K562 (cell line): Measurements from ENCODE around the gene CNGB1. TPM values are rescaled to one million over a fixed set of nuclear protein-coding genes. Genes with fewer than 3 reads are reported as not detected.

Source experiments
- ATAC-seq: fragments of 200-7000 bp; cut with Tn5 transposase; 3 replicates; pipeline ENCODE4 v1.9.1; 2020; ENCODE audit warnings: moderate library complexity
- BruUV-seq: library from RNA; stranded (reverse); fragments of 400-500 nt; replicated peaks from 2 replicates; lab custom pipeline; 2021; lab: Mats Ljungman, UMichigan
- CTCF ChIA-PET: fragments of 300-600 bp; formaldehyde crosslinking; extraction: SDS; loops from one replicate; lab custom pipeline; 2021; ENCODE audit warnings: low intra/inter-chr PET ratio; lab: Yijun Ruan, JAX
- POLR2A ChIA-PET: fragments of 300-600, 350-650 bp; sonication (Branson Sonifier 250); formaldehyde crosslinking; extraction: SDS; loops from one replicate; lab custom pipeline; 2021; ENCODE audit warnings: antibody characterized with exemption, inconsistent platforms; lab: Yijun Ruan, JAX
- DNase-seq, 4 experiments: peaks; one replicate each; pipeline versions ENCODE4 v3.0.0 to v3.0.0-alpha.2; 2011 to 2018; ENCODE audit warnings: low spot score in 3 of 4, mixed read lengths in 3 of 4; ENCODE audit errors: extremely low read depth in 1 of 4
- FAIRE-seq: peaks from 2 replicates; lab custom pipeline; 2011; peaks lifted over from hg19 to GRCh38; lab: Jason Lieb, UNC
- H2AFZ ChIP-seq: 2 replicates; pipeline ENCODE4 v1.6.0; 2011; ENCODE audit warnings: low read depth, low read length, control low read depth, inconsistent platforms
- H3K27ac ChIP-seq: fragments of 200-600 bp; 3 replicates; pipeline ENCODE4 v1.8.0; 2011; ENCODE audit warnings: low read depth, mild to moderate bottlenecking, control low read depth, inconsistent platforms, low read length, moderate library complexity, mixed read lengths; ENCODE audit errors: extremely low read depth
- H3K27me3 ChIP-seq, 2 experiments: fragments of 300-600 bp in 1 of 2; 2 replicates in 1 of 2; 3 replicates in 1 of 2; pipeline versions ENCODE4 v1.6.0 to v1.8.0; 2011; ENCODE audit warnings: inconsistent platforms in 2 of 2, low read length in 2 of 2, mild to moderate bottlenecking in 1 of 2, mixed read lengths in 1 of 2, moderate library complexity in 1 of 2; ENCODE audit not compliant: control insufficient read depth in 2 of 2, insufficient read depth in 2 of 2
- H3K36me3 ChIP-seq: fragments of 300-600 bp; 3 replicates; pipeline ENCODE4 v1.8.0; 2011; ENCODE audit warnings: mild to moderate bottlenecking, low read length, inconsistent platforms; ENCODE audit not compliant: control insufficient read depth, insufficient read depth
- H3K4me1 ChIP-seq, 2 experiments: fragments of 200-600 bp in 1 of 2; replicated peaks in 1 of 2; 2 replicates in 1 of 2; 3 replicates in 1 of 2; pipeline versions ENCODE4 v1.5.1 to v1.8.0; 2011; ENCODE audit warnings: inconsistent platforms in 2 of 2, low read length in 2 of 2, mild to moderate bottlenecking in 1 of 2, mixed read lengths in 1 of 2, moderate library complexity in 1 of 2; ENCODE audit not compliant: control insufficient read depth in 2 of 2, insufficient read depth in 2 of 2
- H3K4me2 ChIP-seq: 2 replicates; pipeline ENCODE4 v1.6.1; 2011; ENCODE audit warnings: low read length, control low read depth, inconsistent platforms, mixed read lengths; ENCODE audit not compliant: insufficient read depth
- H3K4me3 ChIP-seq: fragments of 200-600 bp; sonication (generic), shearing (Covaris generic); 2 replicates; pipeline ENCODE4 v1.5.1; 2016; ENCODE audit warnings: control low read depth, inconsistent platforms
- H3K79me2 ChIP-seq: fragments of 200-600 bp; 3 replicates; pipeline ENCODE4 v1.8.0; 2011; ENCODE audit warnings: low read length, inconsistent platforms; ENCODE audit not compliant: control insufficient read depth, insufficient read depth
- H3K9ac ChIP-seq, 2 experiments: 2 replicates each; pipeline versions ENCODE4 v1.6.0 to v1.6.1; 2011; ENCODE audit warnings: low read depth in 2 of 2, low read length in 2 of 2, control low read depth in 1 of 2, inconsistent platforms in 1 of 2, mild to moderate bottlenecking in 1 of 2, mixed read lengths in 1 of 2; ENCODE audit not compliant: insufficient read depth in 1 of 2
- H3K9me1 ChIP-seq: one replicate; pipeline ENCODE4 v1.6.0; 2011; ENCODE audit warnings: inconsistent platforms, mild to moderate bottlenecking, low read length, moderate library complexity; ENCODE audit not compliant: control insufficient read depth, insufficient read depth
- H3K9me3 ChIP-seq: replicated peaks from 2 replicates; pipeline ENCODE4 v1.5.1; 2011; ENCODE audit warnings: low read depth, low read length, inconsistent platforms; ENCODE audit not compliant: control insufficient read depth, insufficient read depth
- H4K20me1 ChIP-seq: replicated peaks from 2 replicates; pipeline ENCODE4 v1.6.1; 2011; ENCODE audit warnings: low read length, inconsistent platforms, mixed read lengths; ENCODE audit not compliant: control insufficient read depth, insufficient read depth
- ADNP ChIP-seq: fragments of 200-800 bp; sonication (Bioruptor generic); IDR thresholded peaks from 2 replicates; pipeline ENCODE4 v1.6.1; 2016; ENCODE audit warnings: missing genetic modification characterization, missing compliant biosample characterization
- BCOR ChIP-seq: fragments of 450-650 bp; IDR thresholded peaks from 2 replicates; pipeline ENCODE4 v1.6.1; 2016
- FOXO4 ChIP-seq: fragments of 450-650 bp; formaldehyde crosslinking; IDR thresholded peaks from 2 replicates; pipeline ENCODE4 v1.4.0; 2020; ENCODE audit warnings: mild to moderate bottlenecking, moderate library complexity
- HMBOX1 ChIP-seq: sonication (generic); IDR thresholded peaks from 2 replicates; pipeline ENCODE4 v1.6.1; 2016
- KDM1A ChIP-seq, 2 experiments: fragments of 450-650 bp; IDR thresholded peaks; 2 replicates each; pipeline ENCODE4 v1.6.1; 2016; ENCODE audit warnings: mild to moderate bottlenecking in 2 of 2
- MAFF ChIP-seq: IDR thresholded peaks from 2 replicates; pipeline ENCODE4 v1.6.1; 2012; ENCODE audit warnings: low read length, improper control_type of control experiment
- MAFG ChIP-seq: fragments of 450-650 bp; conservative IDR thresholded peaks from 2 replicates; pipeline ENCODE4 v1.6.1; 2016; ENCODE audit warnings: missing genetic modification characterization, missing compliant biosample characterization
- NFE2 ChIP-seq: IDR thresholded peaks from 2 replicates; pipeline ENCODE4 v1.6.1; 2014; ENCODE audit warnings: antibody characterized with exemption, low read depth
- NKRF ChIP-seq: fragments of 450-650 bp; IDR thresholded peaks from 2 replicates; pipeline ENCODE4 v1.6.1; 2016; ENCODE audit warnings: borderline replicate concordance
- RBM25 ChIP-seq: fragments of 200-400 bp; formaldehyde crosslinking; IDR thresholded peaks from 2 replicates; pipeline ENCODE4 v1.6.1; 2018; ENCODE audit warnings: low read length, low read depth, moderate library complexity; ENCODE audit not compliant: severe bottlenecking
- ZNF274 ChIP-seq: IDR thresholded peaks from 2 replicates; pipeline ENCODE4 v1.6.1; 2011; ENCODE audit warnings: low read depth, mild to moderate bottlenecking, low read length, moderate library complexity, borderline replicate concordance
- WGBS: fragments of 100-300 bp; shearing (Covaris generic); methylation state at CpG from one replicate; pipeline ENCODE4 v1.1.6; 2016; ENCODE audit warnings: low coverage, mixed read lengths; ENCODE audit not compliant: insufficient coverage; ENCODE audit errors: missing lambda C conversion rate; 5-methylcytosine and 5-hydroxymethylcytosine counted together
- in situ Hi-C: fragments of 300-500 bp; cut with MboI; formaldehyde crosslinking; loops from 4 replicates; pipeline ENCODE4 v1.15.0; 2018; ENCODE audit warnings: inconsistent platforms, mixed read lengths
- intact Hi-C: fragments of 100-400 bp; cut with micrococcal nuclease; formaldehyde crosslinking; loops from 2 replicates; pipeline ENCODE4 v1.14.2; 2022
- polyA plus RNA-seq, 8 experiments: library from polyadenylated mRNA; depleted of rRNA in 4 of 8; stranded (reverse) in 5 of 8; unstranded in 3 of 8; fragments of >200 nt; fragmentation: Nextera tagmentation in 2 of 8; fragmentation: Illumina TruSeq in 1 of 8; extraction: Ambion mirVana in 2 of 8; extraction: Trizol in 1 of 8; gene quantifications; 2 replicates each; pipeline versions ENCODE4 v1.2.1 to v1.2.3, GENCODE V29; 2011 to 2014; ENCODE audit warnings: inconsistent platforms in 1 of 8, missing spikeins in 1 of 8
- total RNA-seq, 7 experiments: library from RNA; depleted of rRNA in 6 of 7; stranded (reverse); fragments of >200 nt in 6 of 7; fragmentation: Illumina TruSeq in 2 of 7; extraction: Trizol in 2 of 7; gene quantifications; 2 replicates each; pipeline versions ENCODE4 v1.2.1 to v1.2.3, GENCODE V29; 2011 to 2021; ENCODE audit warnings: low replicate concordance in 1 of 7

CNGB1 gene
- total and polyA plus RNA-seq, 9 of the 15 experiments (the other 6 are each of a cell fraction or from before 2014, with no cell fraction given) = not detected

GRCh38 chr16:57966204-57966771, 4.6 kb downstream of the CNGB1 start:
- H3K9me3 ChIP-seq = no peaks in the 10 kb centered on the region; the same call in 1 of the 2 replicates
- DNase-seq (no peak), FAIRE-seq (no peak), ATAC-seq (no peak)
- H3K27ac ChIP-seq = no peak overlapping the region
- in situ Hi-C loops (no loop called here), intact Hi-C loops (no loop called here)
- ChIA-PET CTCF (no interaction called here), POLR2A (interaction anchor here (0.5 kb wide), 1 partner anchor 77 kb away, joined by 3 read pairs; no protein-coding TSS in a partner anchor)
- H3K9me1 ChIP-seq = no peaks in the 10 kb centered on the region
- WGBS = 15% methylated on average over 4 of the region's 4 CpGs
- peaks cover 0 to 8% of the 10 kb centered on the region in 2 experiments; a peak in 3 of 5 replicates for H3K4me1 ChIP-seq
- no peaks in the 10 kb centered on the region; a peak in 1 of 5 replicates for H3K27me3 ChIP-seq
- H3K36me3 ChIP-seq = no peaks in the 10 kb centered on the region
- H3K79me2 ChIP-seq = no peaks in the 10 kb centered on the region
- no peak overlapping the region for H2AFZ ChIP-seq
- no peak overlapping the region for H3K9ac ChIP-seq
- H3K4me3 ChIP-seq = no peak overlapping the region
- no TSS peak for BruUV-seq
- TF ChIP-seq NFE2 (peak; percentile 20; the same call in 1 of the 2 replicates), MAFG (peak; percentile 35; the same call in 1 of the 2 replicates), MAFF (no peak)
- no peak overlapping the region for H3K4me2 ChIP-seq
- H4K20me1 ChIP-seq = no peaks in the 10 kb centered on the region

GRCh38 chr16:57964157-57964700, 6.7 kb downstream of the CNGB1 start:
- Histone ChIP-seq H3K9me1 (no peaks in the 10 kb centered on the region), H4K20me1 (no peaks in the 10 kb centered on the region), H3K9me3 (no peaks in the 10 kb centered on the region; the same call in 1 of the 2 replicates), H3K9ac (no peak overlapping the region), H2AFZ (no peak overlapping the region), H3K4me3 (no peak overlapping the region), H3K27ac (no peak overlapping the region), H3K36me3 (no peaks in the 10 kb centered on the region), H3K4me1 (peaks cover 0 to 12% of the 10 kb centered on the region in 2 experiments; a peak in 3 of 5 replicates), H3K4me2 (no peak overlapping the region), H3K27me3 (no peaks in the 10 kb centered on the region; a peak in 1 of 5 replicates), H3K79me2 (no peaks in the 10 kb centered on the region)
- FAIRE-seq (no peak), ATAC-seq (no peak), DNase-seq (no peak)
- 13% methylated on average over 8 of the region's 10 CpGs for WGBS
- in situ Hi-C loops (no loop called here), intact Hi-C loops (no loop called here)
- ChIA-PET CTCF (interaction anchor here (0.6 kb wide), 1 partner anchor 156 kb away, joined by 3 read pairs; no protein-coding TSS in a partner anchor), POLR2A (no interaction called here)
- no TSS peak for BruUV-seq
- TF ChIP-seq RBM25 (peak; percentile 86), KDM1A (IDR thresholded peaks at IDR 0.05) (peak in 1 of 2 experiments; percentile 31; a peak in 1 of 4 replicates), ZNF274 (no peak), FOXO4 (CRISPR knock-in tag) (no peak), BCOR (0 out of 2 replicates have a peak, but pooled peaks have one; percentile 66), ADNP (0 out of 2 replicates have a peak, but pooled peaks have one; percentile 68), NKRF (no peak), HMBOX1 (no peak)
